Measurements from ENCODE around the gene PBX1. TPM values are rescaled to one million over a fixed set of nuclear protein-coding genes. Genes with fewer than 3 reads are reported as not detected.

The PBX1 gene
- total and polyA plus RNA-seq, 4 donors, result 14.0 to 125 (median 40.0) TPM

GRCh38 chr1:164885311-164885710 lies 326.3 kb downstream of the PBX1 start:
- H3K36me3 ChIP-seq (ENCODE audit: control insufficient read depth in 1 of 2, insufficient read depth in 2 of 2, low read length in 1 of 2), result no peaks in the 10 kb centered on the region
- DNase-seq (no peak), ATAC-seq (ENCODE audit: low FRiP score) (no peak)
- no peaks in the 10 kb centered on the region for H3K9me3 ChIP-seq (ENCODE audit: control insufficient read depth, low read length)
- WGBS, 2 donors, result 85 to 97% methylated on average over 4 of the region's 4 CpGs
- no peaks in the 10 kb centered on the region for H3K27me3 ChIP-seq (ENCODE audit: control insufficient read depth in 1 of 2, insufficient read depth in 2 of 2, low read length in 1 of 2)
- H3K4me3 ChIP-seq (ENCODE audit: low read length in 2 of 2), result no peak overlapping the region
- no peaks in the 10 kb centered on the region for H3K4me1 ChIP-seq (ENCODE audit: control insufficient read depth in 1 of 2, insufficient read depth in 2 of 2, low read length in 2 of 2)
- no peak overlapping the region for H3K27ac ChIP-seq (ENCODE audit: low read depth in 1 of 2, low read length in 2 of 2)
- intact Hi-C loops (cut with DNase I), result no loop called here

- no peaks in the 10 kb centered on the region for H3K4me1 ChIP-seq (ENCODE audit: control insufficient read depth in 1 of 2, insufficient read depth in 2 of 2, low read length in 2 of 2)
- no peak overlapping the region for H3K27ac ChIP-seq (ENCODE audit: low read depth in 1 of 2, low read length in 2 of 2)
- intact Hi-C loops (cut with DNase I), result no loop called here
- no peaks in the 10 kb centered on the region for H3K36me3 ChIP-seq (ENCODE audit: control insufficient read depth in 1 of 2, insufficient read depth in 2 of 2, low read length in 1 of 2)
- H3K27me3 ChIP-seq (ENCODE audit: control insufficient read depth in 1 of 2, insufficient read depth in 2 of 2, low read length in 1 of 2), result no peaks in the 10 kb centered on the region
- H3K4me3 ChIP-seq (ENCODE audit: low read length in 2 of 2), result no peak overlapping the region
- 96 to 97% methylated on average over 1 of the region's 1 CpG for WGBS, 2 donors
- no peaks in the 10 kb centered on the region for H3K9me3 ChIP-seq (ENCODE audit: control insufficient read depth, low read length)
- ATAC-seq (ENCODE audit: low FRiP score) (no peak), DNase-seq (no peak)
These were observed 327.1 kb downstream of the PBX1 start for GRCh38 chr1:164886101-164886500.

- H3K9me3 ChIP-seq (ENCODE audit: control insufficient read depth, low read length), result no peaks in the 10 kb centered on the region
- H3K4me1 ChIP-seq (ENCODE audit: control insufficient read depth in 1 of 2, insufficient read depth in 2 of 2, low read length in 2 of 2), result no peaks in the 10 kb centered on the region
- no peaks in the 10 kb centered on the region for H3K27me3 ChIP-seq (ENCODE audit: control insufficient read depth in 1 of 2, insufficient read depth in 2 of 2, low read length in 1 of 2)
- intact Hi-C loops (cut with DNase I), result no loop called here
- no peak overlapping the region for H3K4me3 ChIP-seq (ENCODE audit: low read length in 2 of 2)
- H3K36me3 ChIP-seq (ENCODE audit: control insufficient read depth in 1 of 2, insufficient read depth in 2 of 2, low read length in 1 of 2), result no peaks in the 10 kb centered on the region
- DNase-seq (no peak), ATAC-seq (ENCODE audit: low FRiP score) (no peak)
- H3K27ac ChIP-seq (ENCODE audit: low read depth in 1 of 2, low read length in 2 of 2), result no peak overlapping the region
These were observed 332.6 kb downstream of the PBX1 start for GRCh38 chr1:164891615-164892014.

- Histone ChIP-seq H3K27ac (ENCODE audit: low read depth in 1 of 2, low read length in 2 of 2) (no peak overlapping the region), H3K36me3 (ENCODE audit: control insufficient read depth in 1 of 2, insufficient read depth in 2 of 2, low read length in 1 of 2) (no peaks in the 10 kb centered on the region), H3K27me3 (ENCODE audit: control insufficient read depth in 1 of 2, insufficient read depth in 2 of 2, low read length in 1 of 2) (no peaks in the 10 kb centered on the region), H3K4me1 (ENCODE audit: control insufficient read depth in 1 of 2, insufficient read depth in 2 of 2, low read length in 2 of 2) (no peaks in the 10 kb centered on the region), H3K9me3 (ENCODE audit: control insufficient read depth, low read length) (no peaks in the 10 kb centered on the region), H3K4me3 (ENCODE audit: low read length in 2 of 2) (no peak overlapping the region)
- ATAC-seq (ENCODE audit: low FRiP score), result no peak
- intact Hi-C loops (cut with DNase I), result no loop called here
- DNase-seq, result no peak
- WGBS, 2 donors, result 61 to 69% methylated on average over 8 of the region's 8 CpGs
These were observed 336.3 kb downstream of the PBX1 start for GRCh38 chr1:164895026-164895912.

- no peak for DNase-seq
- no peak overlapping the region for H3K27ac ChIP-seq (ENCODE audit: low read depth in 1 of 2, low read length in 2 of 2)
- intact Hi-C loops (cut with DNase I), result no loop called here
- H3K4me1 ChIP-seq (ENCODE audit: control insufficient read depth in 1 of 2, insufficient read depth in 2 of 2, low read length in 2 of 2), result no peaks in the 10 kb centered on the region
- H3K36me3 ChIP-seq (ENCODE audit: control insufficient read depth in 1 of 2, insufficient read depth in 2 of 2, low read length in 1 of 2), result no peaks in the 10 kb centered on the region
- WGBS, 2 donors, result 78 to 84% methylated on average over 5 of the region's 5 CpGs
- no peak for ATAC-seq (ENCODE audit: low FRiP score)
- no peaks in the 10 kb centered on the region for H3K27me3 ChIP-seq (ENCODE audit: control insufficient read depth in 1 of 2, insufficient read depth in 2 of 2, low read length in 1 of 2)
- H3K4me3 ChIP-seq (ENCODE audit: low read length in 2 of 2), result no peak overlapping the region
- H3K9me3 ChIP-seq (ENCODE audit: control insufficient read depth, low read length), result no peaks in the 10 kb centered on the region
These were observed 342.0 kb downstream of the PBX1 start for GRCh38 chr1:164901031-164901430.
